Stomach (tissue), 4 donors: ENCODE measurements around the gene LSM4.

Experiments
- POLR2AphosphoS5 ChIP-seq, 3 donors: sonication (generic); formaldehyde crosslinking; IDR thresholded peaks; one replicate each; pipeline ENCODE4 v1.6.1; 2016; ENCODE audit warnings: antibody characterized with exemption in 3 of 3
- TF ChIP-seq, protein P1 (sequence below), 7 experiments: fragments of 450-650 bp in 4 of 7; fragments of 200-600 bp in 3 of 7; sonication (generic) in 3 of 7; IDR thresholded peaks; one replicate each; pipeline ENCODE4 v1.5.1; 2016 to 2019; ENCODE audit warnings: antibody characterized with exemption in 7 of 7, control low read depth in 2 of 7, mild to moderate bottlenecking in 1 of 7

- TF ChIP-seq, protein P1, sequence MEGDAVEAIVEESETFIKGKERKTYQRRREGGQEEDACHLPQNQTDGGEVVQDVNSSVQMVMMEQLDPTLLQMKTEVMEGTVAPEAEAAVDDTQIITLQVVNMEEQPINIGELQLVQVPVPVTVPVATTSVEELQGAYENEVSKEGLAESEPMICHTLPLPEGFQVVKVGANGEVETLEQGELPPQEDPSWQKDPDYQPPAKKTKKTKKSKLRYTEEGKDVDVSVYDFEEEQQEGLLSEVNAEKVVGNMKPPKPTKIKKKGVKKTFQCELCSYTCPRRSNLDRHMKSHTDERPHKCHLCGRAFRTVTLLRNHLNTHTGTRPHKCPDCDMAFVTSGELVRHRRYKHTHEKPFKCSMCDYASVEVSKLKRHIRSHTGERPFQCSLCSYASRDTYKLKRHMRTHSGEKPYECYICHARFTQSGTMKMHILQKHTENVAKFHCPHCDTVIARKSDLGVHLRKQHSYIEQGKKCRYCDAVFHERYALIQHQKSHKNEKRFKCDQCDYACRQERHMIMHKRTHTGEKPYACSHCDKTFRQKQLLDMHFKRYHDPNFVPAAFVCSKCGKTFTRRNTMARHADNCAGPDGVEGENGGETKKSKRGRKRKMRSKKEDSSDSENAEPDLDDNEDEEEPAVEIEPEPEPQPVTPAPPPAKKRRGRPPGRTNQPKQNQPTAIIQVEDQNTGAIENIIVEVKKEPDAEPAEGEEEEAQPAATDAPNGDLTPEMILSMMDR (IDR thresholded peaks at IDR 0.05): no peak
- no peak for TF ChIP-seq POLR2AphosphoS5 (IDR thresholded peaks at IDR 0.05)
Measured at GRCh38 chr19:18332917-18333530, 10.1 kb upstream of the LSM4 start.
